NCI-H774 (cell line): ENCODE data around the gene RWDD1.

Source experiments
- DNase-seq: peaks from one replicate; lab custom pipeline; 2025; lab: John Stamatoyannopoulos, UW

RWDD1 gene, protein sequence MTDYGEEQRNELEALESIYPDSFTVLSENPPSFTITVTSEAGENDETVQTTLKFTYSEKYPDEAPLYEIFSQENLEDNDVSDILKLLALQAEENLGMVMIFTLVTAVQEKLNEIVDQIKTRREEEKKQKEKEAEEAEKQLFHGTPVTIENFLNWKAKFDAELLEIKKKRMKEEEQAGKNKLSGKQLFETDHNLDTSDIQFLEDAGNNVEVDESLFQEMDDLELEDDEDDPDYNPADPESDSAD

DNA sequence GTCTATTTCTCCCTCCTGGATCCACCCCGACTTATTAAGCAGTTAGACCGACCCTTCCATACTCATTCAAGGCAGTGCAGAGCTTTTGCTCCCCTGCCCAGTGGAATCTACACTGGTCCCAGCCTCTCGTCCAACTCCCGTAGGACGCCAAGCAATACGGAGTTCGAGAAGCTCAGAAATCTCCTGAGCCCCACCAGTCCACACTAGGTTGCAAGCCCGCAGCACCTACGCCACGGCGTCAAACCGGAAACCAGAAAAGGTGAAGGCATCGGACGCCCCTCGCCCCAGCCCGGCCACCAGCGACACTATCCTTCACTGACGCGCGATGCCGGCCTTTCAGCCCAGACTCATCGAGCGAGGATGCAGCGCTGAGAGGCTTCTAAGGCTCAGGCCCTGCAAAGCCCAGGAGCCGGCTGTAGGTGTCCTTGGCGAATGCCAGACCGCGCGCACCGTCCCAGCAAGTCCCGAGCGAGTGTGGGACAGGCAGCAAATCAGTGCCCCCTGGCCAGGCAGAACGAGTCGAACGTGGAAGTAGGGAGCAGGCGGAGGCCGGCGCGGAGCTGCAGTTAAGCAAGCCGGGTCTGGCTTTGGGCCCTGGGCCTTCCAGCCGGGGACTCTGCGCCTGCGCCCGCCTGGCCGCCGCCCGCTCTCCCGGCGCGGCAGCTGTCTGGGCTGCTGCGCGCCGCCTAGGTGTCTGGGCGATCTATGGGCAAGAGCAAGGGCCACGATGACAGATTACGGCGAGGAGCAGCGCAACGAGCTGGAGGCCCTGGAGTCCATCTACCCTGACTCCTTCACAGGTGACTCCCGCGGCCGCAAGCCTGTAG lies at the start of gene RWDD1:
RWDD1 (plus strand) TSS at position 649 of the 827 bp plus-strand sequence; CDS start at position 728, 79 bp downstream.
- peak; percentile 100 for DNase-seq

DNA sequence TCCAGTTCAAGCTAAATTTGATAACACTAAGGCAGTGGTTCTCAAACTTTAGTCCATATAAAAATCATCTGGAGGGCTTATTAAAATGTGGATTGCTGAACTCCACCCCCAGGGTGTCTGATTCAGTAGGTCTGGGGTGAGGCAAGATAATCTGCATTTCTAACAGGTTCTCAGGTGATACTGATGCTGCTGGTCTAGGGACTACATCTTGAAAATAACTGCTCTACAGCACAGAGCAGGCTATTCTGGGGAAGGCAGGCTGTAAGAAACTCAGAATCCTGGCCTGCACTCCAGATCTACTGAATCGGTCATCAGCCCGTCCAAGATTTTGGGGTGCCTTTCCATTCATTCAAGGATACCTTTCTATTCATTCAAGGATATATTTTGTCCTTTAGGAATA lies 48.4 kb upstream of the RWDD1 start:
- no peak for DNase-seq

DNA sequence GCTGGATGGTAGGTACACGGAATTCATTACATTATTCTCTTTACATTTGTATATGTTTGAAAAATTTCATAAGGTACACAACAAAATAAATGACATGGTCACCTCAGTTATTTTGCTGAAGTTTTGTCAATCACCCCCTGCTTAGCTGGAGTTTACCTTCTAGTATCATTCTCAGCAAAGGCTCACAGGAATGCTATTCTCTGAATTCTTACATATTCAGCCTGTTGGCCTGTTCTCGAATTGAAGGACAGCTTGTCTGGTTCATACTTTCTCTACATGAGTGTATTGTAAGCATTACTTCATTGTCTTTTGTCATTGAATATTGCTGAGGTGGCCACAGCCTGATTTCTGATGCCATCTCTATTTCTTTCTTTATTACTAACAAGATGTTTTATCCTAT lies 47.1 kb upstream of the RWDD1 start:
- DNase-seq = no peak

DNA sequence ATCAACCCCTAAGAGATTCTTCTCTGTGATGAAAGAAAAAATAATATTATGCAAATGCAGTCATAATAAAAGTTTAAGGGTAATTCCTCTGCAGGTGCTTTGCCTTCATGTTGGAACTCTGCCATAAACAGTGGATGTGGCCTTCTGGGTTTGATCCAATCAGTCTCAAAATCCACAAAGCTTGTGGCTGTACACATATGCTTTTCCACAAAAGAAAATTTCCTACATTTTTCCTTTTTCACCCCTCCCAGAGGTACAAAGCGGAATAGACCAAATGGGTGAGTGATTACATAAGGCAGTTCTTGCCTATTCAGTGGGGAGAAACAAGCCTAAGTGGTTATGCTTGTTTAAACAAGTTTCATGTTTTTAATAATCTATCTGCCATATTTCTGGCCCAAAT lies 43.2 kb upstream of the RWDD1 start:
- DNase-seq = no peak

DNA sequence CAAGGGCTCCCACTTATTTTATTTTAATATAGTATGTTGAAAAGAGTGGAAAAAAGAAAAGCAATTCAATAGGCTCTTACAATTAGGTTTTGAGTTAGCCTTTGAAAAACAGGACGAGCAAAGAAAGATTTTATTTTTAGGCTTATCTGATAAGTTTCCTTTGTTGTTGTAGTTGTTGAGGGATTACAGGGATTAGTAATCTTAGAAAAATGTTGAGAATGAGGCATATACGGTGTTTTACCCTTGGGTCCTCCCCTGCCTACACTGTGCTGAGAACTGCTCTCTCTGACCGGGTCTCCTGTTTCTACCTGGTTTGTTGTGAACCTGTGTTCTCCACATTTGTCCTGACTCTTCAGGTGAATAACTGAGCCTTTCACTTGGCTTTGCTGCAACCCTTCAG lies 42.5 kb upstream of the RWDD1 start:
- no peak for DNase-seq

DNA sequence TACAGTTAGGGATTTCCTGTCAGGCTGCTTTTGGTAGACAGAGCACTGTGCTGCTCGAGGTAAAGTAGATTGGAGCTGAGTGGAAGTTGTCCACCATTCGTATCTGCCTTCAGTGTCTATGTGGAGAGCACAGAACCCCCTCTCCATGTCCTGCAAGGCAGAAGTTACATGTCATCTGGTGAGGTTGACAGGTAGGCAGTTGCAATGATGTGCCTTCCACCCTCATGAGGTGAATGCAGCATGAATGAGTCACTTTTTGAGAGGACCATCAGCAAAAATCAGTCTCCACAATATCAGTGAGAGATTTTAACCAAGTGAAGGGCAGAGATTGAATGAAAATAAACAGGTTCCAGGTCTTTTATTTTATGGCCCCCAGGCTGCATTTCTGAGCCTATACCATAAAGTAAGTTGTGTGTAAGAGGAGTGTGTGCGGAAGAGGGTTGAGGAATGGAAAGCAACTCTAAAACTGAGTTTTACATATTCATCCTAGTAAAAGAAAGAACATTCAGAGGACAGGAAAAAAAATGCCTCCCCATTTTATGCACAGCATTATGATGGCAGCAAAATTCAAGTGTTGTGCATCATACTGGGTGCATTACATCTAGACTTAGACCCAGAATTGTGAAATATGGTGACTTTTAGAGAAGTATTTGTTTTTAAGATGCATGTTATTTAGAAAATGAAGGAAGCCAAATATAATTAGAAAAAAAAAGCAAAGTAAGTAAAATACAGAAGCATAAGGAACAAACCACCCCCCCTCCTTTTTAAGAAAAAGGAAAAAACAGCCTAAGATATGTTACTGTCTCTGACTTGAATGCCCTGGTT lies 41.6 kb upstream of the RWDD1 start:
- DNase-seq = no peak

DNA sequence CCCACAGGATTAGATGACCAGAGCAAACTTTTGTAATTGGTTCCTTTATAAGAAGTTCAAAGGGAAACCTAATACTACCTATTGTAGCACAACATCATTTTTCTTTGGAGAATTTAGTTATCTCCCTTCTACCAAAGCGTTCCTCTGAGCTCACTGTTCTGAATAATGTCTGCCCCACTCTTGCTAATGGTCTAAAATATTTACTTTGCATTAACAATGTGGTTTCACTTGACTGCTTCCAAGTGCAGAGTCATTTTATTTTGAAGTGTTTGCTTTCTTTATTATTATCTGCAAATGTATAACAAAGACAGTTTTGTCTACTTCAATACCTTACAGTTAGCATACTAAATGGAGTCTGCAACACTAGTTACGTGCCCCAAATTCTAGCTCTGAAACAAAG lies 40.9 kb upstream of the RWDD1 start:
- DNase-seq = peak; percentile 98

DNA sequence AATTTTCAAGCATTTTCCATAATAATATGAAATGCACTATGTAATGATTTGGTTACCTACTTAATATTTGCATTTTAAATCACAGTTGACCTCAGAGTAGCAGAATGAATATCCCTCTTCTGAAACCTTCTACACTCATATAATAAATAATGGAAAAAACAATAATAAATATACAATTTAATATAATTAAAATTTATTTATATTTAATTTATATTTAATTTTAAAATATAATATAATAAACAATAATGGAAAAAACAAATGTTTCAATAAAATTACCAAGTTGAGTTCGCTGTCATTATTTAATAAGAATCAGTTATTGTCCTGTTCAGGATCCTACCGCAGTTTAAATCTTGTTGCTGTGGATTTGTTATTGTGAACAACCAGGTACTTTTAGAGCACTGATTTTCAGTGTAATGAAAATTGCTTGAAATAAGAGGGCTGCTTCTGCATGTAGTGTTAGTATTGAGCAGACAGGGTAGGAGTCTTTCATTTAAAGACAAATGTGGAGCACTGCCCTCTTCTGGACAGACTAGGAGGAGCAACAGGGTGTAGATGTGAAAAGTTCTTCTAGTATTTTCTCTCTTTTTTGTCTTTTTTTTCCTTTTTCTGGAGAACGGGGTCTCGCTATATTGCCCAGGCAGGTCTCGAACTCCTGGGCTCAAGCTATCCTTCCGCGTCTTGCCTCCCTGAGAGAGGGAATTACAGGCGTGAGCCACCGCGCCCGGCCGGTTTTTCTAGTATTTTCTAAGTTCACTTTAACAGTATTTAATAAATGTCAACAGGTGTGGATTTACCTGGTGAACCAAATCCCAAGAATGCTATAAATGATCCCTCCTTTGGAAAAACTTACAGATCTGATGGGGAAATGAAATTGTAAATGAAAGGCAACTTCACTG lies 39.4 kb upstream of the RWDD1 start:
- DNase-seq = peak; percentile 68

DNA sequence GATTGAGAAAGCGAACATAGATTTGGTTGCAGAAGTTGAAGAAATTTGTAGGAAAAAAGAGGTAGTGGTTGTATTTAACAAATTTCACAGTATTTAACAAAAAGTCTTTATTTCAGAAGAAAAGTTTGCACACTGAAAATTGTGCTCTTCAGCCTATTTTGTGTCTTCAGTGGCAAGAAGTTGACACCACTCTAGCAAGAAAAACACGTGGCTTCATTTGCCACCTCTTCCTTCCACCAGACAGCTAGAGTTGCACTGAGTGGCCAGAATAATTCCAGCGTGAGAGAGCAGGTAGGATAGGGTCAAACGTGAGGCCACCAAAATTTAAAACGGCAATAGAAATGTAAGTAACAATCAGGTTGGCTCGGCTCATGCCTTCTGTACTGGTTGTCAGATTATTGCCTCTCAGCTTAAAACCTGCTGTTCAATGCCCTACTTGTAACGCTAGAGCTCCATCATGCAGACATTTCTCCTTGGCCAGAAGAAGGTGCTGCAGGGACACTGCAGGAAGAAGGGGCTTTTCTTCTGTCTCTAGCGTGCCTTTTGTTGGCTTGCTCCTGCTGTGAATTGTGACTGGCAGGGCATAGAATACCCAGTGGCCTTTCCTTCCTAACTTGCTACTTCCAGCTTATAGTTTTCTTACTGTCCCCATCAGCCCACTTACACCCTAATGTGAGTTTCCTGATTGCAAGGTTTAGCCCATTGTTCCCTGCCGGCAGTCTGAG lies 37.9 kb upstream of the RWDD1 start:
- no peak for DNase-seq

DNA sequence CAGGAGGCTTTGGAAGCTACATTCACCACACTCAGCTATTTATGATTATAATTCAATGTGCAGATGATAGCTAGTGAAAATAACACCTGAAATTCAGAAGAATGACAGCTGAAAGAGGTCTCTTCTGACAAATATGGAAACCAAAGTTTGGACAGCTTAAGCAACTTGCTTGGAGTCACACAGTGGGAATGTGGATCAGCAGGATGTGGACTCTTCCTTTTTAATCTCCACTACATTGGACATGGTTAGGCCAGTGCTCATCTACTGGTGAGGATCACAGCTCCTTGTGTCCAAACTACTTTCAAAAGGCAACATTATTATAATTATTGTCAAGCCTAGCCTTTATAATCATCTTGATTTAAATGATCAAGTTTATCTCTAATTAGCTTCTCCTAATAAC lies 36.2 kb upstream of the RWDD1 start:
- no peak for DNase-seq

DNA sequence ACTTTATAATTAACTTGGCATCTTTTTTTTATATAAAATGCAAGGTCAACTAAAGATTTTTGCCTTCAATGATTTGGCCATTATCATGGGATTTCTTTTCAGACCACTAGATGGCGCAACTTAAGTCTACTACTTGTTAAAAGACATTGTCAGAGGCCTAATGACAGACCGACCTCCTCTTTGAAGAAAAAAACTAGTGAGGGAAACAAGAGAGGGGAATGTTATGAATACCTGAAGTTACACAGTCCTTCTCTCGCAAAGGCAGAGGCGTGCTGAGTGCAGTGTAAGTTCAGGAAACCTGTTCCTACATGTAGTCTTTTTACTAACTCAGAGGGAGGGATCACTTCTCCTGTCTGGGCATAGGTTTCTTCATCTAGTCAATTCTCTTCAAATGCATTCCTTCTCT lies 35.1 kb upstream of the RWDD1 start:
- DNase-seq = peak; percentile 81

DNA sequence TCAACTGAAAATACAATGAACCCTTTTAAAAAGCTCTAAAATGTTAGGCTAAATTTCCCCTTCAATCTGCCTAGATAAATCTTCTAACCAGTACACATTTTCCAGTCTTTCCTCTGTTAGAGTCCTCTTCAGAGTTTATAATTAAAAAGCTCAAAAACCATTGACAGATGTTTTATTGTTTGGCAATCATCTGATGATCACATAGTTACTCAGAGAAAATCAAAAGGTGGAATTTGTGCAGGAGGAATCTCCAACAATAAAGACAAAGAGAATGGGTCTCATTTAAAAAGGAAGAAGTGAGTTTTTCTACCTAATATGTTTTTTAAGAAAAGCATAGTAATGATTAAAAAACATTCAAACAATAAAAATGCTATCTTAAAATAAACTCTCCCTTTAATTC lies 28.9 kb upstream of the RWDD1 start:
- DNase-seq = no peak

DNA sequence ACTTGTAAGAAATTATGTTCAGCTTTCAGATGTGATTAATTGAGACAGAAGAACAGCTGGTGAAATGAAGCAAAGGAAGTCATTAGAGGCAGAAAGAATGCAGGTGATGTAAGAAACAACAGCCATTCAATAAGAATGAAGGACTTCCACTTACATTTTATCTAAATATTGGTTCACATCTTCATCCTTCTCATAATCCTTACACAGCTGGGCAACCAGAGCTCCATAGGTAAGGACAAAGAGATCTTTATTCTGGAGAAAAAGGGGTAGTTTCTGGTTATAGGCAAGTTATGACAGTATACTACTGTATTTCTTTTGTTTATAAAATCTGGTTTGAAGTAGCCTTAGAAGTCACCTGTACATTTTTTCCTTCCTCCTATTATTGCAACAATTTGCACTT lies 28.2 kb upstream of the RWDD1 start:
- DNase-seq = no peak

DNA sequence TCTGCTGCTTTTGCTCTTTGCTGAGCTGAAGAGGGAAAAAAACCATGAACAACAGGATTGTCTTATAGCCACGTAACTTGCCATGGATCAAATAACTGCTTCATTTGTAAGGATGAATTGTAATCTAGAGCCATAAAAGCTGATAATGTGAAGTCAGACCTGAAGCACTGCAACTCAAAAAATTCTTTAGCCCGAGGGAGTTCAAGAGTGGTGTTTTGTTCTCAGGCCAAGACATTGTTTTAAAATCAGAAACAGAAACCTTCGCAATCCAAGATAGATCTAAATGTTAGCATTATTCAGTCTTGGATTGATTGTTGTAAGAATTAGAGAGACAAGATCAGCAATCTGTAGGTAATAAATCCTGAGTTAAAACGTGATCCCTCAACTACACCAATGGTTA lies 25.7 kb upstream of the RWDD1 start, which contains the start of gene TRAPPC3L:
TRAPPC3L (minus strand) TSS at position 34 of the 400 bp plus-strand sequence. CDS start 170 bp downstream, outside the sequence.
- no peak for DNase-seq

DNA sequence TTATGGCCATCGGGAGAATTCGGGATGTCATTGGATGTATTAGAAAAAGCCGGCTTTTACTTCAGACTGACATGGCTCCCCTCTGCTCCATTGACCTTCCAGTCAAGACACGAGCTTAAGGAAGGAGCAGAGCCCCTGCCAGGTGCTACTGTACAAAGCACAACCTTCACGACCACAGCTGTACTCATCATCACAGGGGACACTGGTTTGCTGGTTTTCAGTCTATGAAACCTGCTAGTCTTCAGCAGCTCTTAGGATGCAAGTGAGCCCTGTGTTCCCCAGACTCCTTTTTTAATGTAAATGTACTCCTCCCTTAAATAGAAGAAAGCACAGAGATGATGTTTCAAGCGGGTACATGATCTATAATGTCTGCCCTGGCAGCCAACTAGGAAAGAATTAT lies 23.9 kb upstream of the RWDD1 start:
- no peak for DNase-seq

DNA sequence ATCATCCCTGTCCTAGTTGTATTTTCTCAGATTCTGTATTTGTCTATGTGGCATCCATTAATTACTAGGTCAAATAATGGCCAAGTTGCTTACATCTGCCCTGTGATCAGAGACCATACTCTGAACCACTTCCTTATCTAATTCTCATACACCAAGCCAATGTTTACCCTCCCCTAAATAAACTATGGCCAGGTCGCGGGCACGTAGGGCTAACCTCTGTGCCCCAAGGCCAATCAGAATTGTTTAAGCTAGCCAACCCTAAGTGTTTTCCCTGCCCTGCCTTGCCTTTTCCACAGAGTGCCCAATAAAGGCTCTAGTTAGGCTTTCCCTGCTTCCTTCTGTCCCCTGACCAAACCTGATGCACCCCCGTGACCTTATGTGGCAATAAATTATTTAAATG lies 20.5 kb upstream of the RWDD1 start:
- peak; percentile 44 for DNase-seq

DNA sequence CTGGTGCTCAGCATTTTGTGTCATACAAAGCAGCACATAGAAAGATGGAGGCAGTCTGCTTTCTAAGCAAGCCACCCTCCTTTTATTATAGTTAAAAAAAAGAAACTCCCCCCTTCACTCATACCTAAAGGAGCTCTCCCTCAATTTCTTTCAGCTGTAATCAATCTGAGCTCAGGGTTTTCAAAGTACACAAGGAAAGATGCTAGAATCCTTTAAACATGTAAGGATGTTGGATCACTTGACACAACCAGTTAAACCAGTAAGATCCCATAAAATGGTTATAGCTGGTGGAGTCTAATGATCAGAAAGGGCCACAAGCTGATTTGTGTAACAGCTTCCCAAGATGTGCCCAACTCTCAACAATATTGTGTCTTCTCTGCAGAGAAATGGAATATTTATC lies 17.9 kb upstream of the RWDD1 start, which contains the start of gene CALHM4:
CALHM4 (plus strand) TSS at position 301 of the 400 bp plus-strand sequence; CDS start at position 344, 43 bp downstream.
- DNase-seq = no peak

DNA sequence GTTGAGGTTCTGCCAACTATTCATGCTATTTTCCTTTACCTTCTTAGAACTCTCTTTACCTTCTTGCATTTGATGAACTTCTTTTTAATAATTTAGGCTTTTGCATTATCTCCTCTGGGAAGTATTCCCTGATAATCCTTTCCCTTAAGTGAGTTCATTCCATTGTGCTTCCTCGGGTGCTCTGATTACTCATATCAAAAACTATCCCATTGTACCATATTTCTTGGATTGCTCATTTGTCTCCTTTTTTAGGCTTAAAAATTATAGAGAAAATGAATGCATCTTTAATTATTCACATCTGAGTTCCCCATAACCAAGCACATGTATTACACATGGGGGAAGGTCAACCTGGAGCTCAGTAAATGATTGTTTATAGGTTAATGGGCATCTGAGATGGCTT lies 15.2 kb upstream of the RWDD1 start:
- DNase-seq = no peak

DNA sequence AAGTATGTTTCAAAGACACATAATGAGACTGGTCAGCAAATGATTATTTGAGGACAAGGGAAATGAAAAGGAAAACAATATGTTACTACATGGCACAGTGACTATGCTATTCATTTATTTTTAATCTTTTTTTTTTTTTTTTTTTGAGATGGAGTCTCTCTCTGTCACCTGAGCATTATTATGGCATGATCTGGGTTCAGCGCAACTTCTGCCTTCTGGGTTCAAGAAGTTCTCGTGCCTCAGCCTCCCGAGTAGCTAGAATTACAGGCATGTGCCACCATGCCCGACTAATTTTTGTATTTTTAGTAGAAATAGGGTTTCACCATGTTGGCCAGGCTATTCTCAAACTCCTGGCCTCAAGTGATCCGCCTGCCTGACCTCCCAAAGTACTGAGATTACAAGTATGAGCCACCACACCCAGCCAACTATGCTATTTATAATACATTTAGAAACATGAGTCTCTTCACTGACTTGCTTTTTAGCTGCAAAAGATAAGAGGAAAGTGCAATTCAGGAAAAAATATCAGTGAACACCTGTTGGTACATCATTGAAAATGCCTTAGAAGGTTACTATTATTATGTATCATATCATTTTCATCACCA lies 14.4 kb upstream of the RWDD1 start:
- DNase-seq = no peak

DNA sequence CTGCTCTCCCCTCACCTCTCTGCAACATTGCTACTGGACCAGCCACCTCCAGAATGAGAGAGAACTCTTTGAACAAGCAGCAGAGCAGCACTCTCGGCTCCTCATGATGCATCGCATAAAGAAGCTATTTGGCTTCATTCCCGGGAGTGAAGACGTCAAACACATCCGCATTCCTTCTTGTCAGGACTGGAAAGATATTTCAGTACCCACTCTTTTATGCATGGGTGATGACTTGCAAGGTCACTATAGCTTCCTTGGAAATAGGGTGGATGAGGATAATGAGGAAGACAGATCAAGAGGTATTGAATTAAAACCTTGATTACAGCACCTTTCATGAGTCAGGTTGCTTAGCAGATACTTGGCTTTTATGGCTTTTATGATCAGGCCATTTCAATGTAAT lies 13.4 kb upstream of the RWDD1 start:
- no peak for DNase-seq
